A549 (cell line): Measurements from ENCODE around the gene PCDHA12. TPM values are rescaled to one million over a fixed set of nuclear protein-coding genes. Genes with fewer than 3 reads are reported as not detected.

Experiments used
- ATAC-seq, 2 experiments: fragments of 200-7000 bp in 1 of 2; fragments of >200 bp in 1 of 2; cut with Nextera tagmentation in 1 of 2; cut with Tn5 transposase in 1 of 2; 3 replicates each; pipeline versions ENCODE4 v1.8.0 to v1.9.1; 2018 to 2020; ENCODE audit warnings: mild to moderate bottlenecking in 1 of 2, moderate library complexity in 1 of 2
- CTCF ChIA-PET: fragments of 300-600 bp; sonication (Branson Sonifier 250); formaldehyde crosslinking; extraction: SDS; loops from one replicate; lab custom pipeline; 2021; ENCODE audit warnings: antibody characterized with exemption, inconsistent platforms; lab: Yijun Ruan, JAX
- POLR2A ChIA-PET: fragments of 350-600 bp; formaldehyde crosslinking; extraction: SDS; loops from one replicate; lab custom pipeline; 2021; ENCODE audit warnings: antibody characterized with exemption, inconsistent platforms; lab: Yijun Ruan, JAX
- DNase-seq, 2 experiments: peaks; one replicate each; pipeline versions ENCODE4 v3.0.0 to v3.0.0-alpha.2; 2011 to 2016; ENCODE audit warnings: low read depth in 1 of 2, low spot score in 1 of 2
- FAIRE-seq: peaks from 2 replicates; lab custom pipeline; 2011; peaks lifted over from hg19 to GRCh38; lab: Jason Lieb, UNC
- H3K27ac ChIP-seq, 2 experiments: fragments of >200 bp; sonication (Bioruptor Twin); formaldehyde crosslinking; 3 replicates each; pipeline ENCODE4 v1.5.1; 2016 to 2017
- H3K4me1 ChIP-seq: fragments of >200 bp; sonication (Bioruptor Twin); formaldehyde crosslinking; 3 replicates; pipeline ENCODE4 v1.6.1; 2016
- H3K4me2 ChIP-seq: fragments of >200 bp; sonication (Bioruptor Twin); formaldehyde crosslinking; 3 replicates; pipeline ENCODE4 v1.6.1; 2016
- H3K4me3 ChIP-seq: fragments of >200 bp; sonication (Bioruptor Twin); formaldehyde crosslinking; 3 replicates; pipeline ENCODE4 v1.5.1; 2016
- H3K9me3 ChIP-seq: fragments of >200 bp; sonication (Bioruptor Twin); formaldehyde crosslinking; 3 replicates; pipeline ENCODE4 v1.6.1; 2016
- ATOH8 ChIP-seq: fragments of 250-450 bp; sonication (Bioruptor Pico); IDR thresholded peaks from 2 replicates; pipeline ENCODE4 v1.5.0; 2020; ENCODE audit warnings: low read depth, mild to moderate bottlenecking, moderate library complexity
- CTCF ChIP-seq: fragments of >200 bp; sonication (Bioruptor Twin); formaldehyde crosslinking; IDR thresholded peaks from 3 replicates; pipeline ENCODE4 v1.5.1; 2016
- ELK1 ChIP-seq: fragments of 150-350 bp; IDR thresholded peaks from 2 replicates; pipeline ENCODE4 v1.6.1; 2014; ENCODE audit warnings: low read depth, mild to moderate bottlenecking, low read length
- ESRRA ChIP-seq: fragments of 150-350 bp; IDR thresholded peaks from 2 replicates; pipeline ENCODE4 v1.6.1; 2014; ENCODE audit warnings: mild to moderate bottlenecking, low read length, borderline replicate concordance
- FOSB ChIP-seq: fragments of 250-450 bp; sonication (Bioruptor Pico); IDR thresholded peaks from 2 replicates; pipeline ENCODE4 v1.5.0; 2020; ENCODE audit warnings: mild to moderate bottlenecking, moderate library complexity
- HEYL ChIP-seq: fragments of 250-450 bp; sonication (Bioruptor Pico); IDR thresholded peaks from 2 replicates; pipeline ENCODE4 v1.8.0; 2021; ENCODE audit warnings: mild to moderate bottlenecking, moderate library complexity
- HMGXB4 ChIP-seq: fragments of 250-450 bp; sonication (Bioruptor Pico); IDR thresholded peaks from 2 replicates; pipeline ENCODE4 v1.5.0; 2021; ENCODE audit warnings: mild to moderate bottlenecking, moderate library complexity, borderline replicate concordance
- JUN ChIP-seq, 2 experiments: fragments of >200 bp; sonication (Bioruptor Twin); formaldehyde crosslinking; IDR thresholded peaks; 2 replicates in 1 of 2; 3 replicates in 1 of 2; pipeline ENCODE4 v1.6.1; 2016 to 2017
- MAFK ChIP-seq: fragments of 450-650 bp; IDR thresholded peaks from 2 replicates; pipeline ENCODE4 v1.6.1; 2014; ENCODE audit not compliant: partially characterized antibody
- MAZ ChIP-seq: fragments of 150-350 bp; IDR thresholded peaks from 2 replicates; pipeline ENCODE4 v1.6.1; 2014; ENCODE audit warnings: antibody characterized with exemption, low read depth, low read length, borderline replicate concordance
- NFE2L2 ChIP-seq: fragments of 150-350 bp; conservative IDR thresholded peaks from 2 replicates; pipeline ENCODE4 v1.6.1; 2014; ENCODE audit warnings: low read length
- NPAS2 ChIP-seq: fragments of 250-450 bp; sonication (Bioruptor Pico); IDR thresholded peaks from 2 replicates; pipeline ENCODE4 v1.8.0; 2022; ENCODE audit warnings: mild to moderate bottlenecking, moderate library complexity, borderline replicate concordance
- NR3C1 ChIP-seq: fragments of >200 bp; sonication (Bioruptor Twin); formaldehyde crosslinking; IDR thresholded peaks from 3 replicates; pipeline ENCODE4 v1.6.1; 2017
- RAD21 ChIP-seq, 2 experiments: fragments of >200 bp in 1 of 2; sonication (Bioruptor Twin) in 1 of 2; formaldehyde crosslinking in 1 of 2; IDR thresholded peaks in 1 of 2; conservative IDR thresholded peaks in 1 of 2; 2 replicates in 1 of 2; 3 replicates in 1 of 2; pipeline ENCODE4 v1.6.1; 2012 to 2018; ENCODE audit warnings: inconsistent platforms in 1 of 2
- RCOR1 ChIP-seq: fragments of 150-350 bp; IDR thresholded peaks from 2 replicates; pipeline ENCODE4 v1.6.1; 2014; ENCODE audit warnings: antibody characterized with exemption, low read length, low read depth
- REST ChIP-seq: fragments of 200-600 bp; sonication (generic); IDR thresholded peaks from 2 replicates; pipeline ENCODE4 v1.6.1; 2016; ENCODE audit warnings: antibody characterized with exemption, mild to moderate bottlenecking, moderate library complexity
- TP53 ChIP-seq: fragments of 250-450 bp; sonication (Bioruptor Pico); IDR thresholded peaks from 2 replicates; pipeline ENCODE4 v1.5.0; 2021; ENCODE audit warnings: mild to moderate bottlenecking, moderate library complexity
- USF2 ChIP-seq: fragments of 450-650 bp; IDR thresholded peaks from 2 replicates; pipeline ENCODE4 v1.6.1; 2014; ENCODE audit warnings: antibody characterized with exemption
- ZC3H11A ChIP-seq: fragments of 450-650 bp; IDR thresholded peaks from 2 replicates; pipeline ENCODE4 v1.6.1; 2014; ENCODE audit warnings: antibody characterized with exemption, mild to moderate bottlenecking
- ZFP36 ChIP-seq: fragments of 450-650 bp; IDR thresholded peaks from 2 replicates; pipeline ENCODE4 v1.6.1; 2014; ENCODE audit warnings: borderline replicate concordance; ENCODE audit not compliant: partially characterized antibody
- WGBS: methylation state at CpG from one replicate; pipeline ENCODE4 v1.1.6; 2017; ENCODE audit errors: missing lambda C conversion rate; 5-methylcytosine and 5-hydroxymethylcytosine counted together
- polyA plus RNA-seq, 4 experiments: library from polyadenylated mRNA; depleted of rRNA in 3 of 4; stranded (reverse); fragments of >200 nt; fragmentation: RNase III in 1 of 4; extraction: RNeasy Plus Mini Kit Qiagen cat#74134 plus additional on column Dnase treatment in 1 of 4; gene quantifications; 2 replicates in 3 of 4; 3 replicates in 1 of 4; pipeline ENCODE4 v1.2.3, GENCODE V29; 2011 to 2017

The PCDHA12 gene
- polyA plus RNA-seq, 2 of the 4 experiments (the other 2 are of a cell fraction), result 2.5 to 2.9 TPM

- Histone ChIP-seq H3K27ac (no peak overlapping the region), H3K4me3 (no peak overlapping the region), H3K4me2 (no peak overlapping the region), H3K4me1 (no peaks in the 10 kb centered on the region), H3K9me3 (no peaks in the 10 kb centered on the region)
- CTCF ChIA-PET, result interaction anchor here (0.6 to 2.7 kb wide), 4 partner anchors 10 to 109 kb away, joined by 3 to 12 read pairs (median 3); partner anchors contain the start of genes PCDHA4 and PCDHAC1
- 21% methylated on average over 1 of the region's 1 CpG for WGBS
- ATAC-seq (no peak), FAIRE-seq (no peak), DNase-seq (no peak)
- POLR2A ChIA-PET, result no interaction called here
- no peak for TF ChIP-seq ESRRA
- TF ChIP-seq NPAS2 (CRISPR knock-in tag), result no peak
- no peak for TF ChIP-seq ELK1
- no peak for TF ChIP-seq HMGXB4
- TF ChIP-seq MAFK, result no peak
- TF ChIP-seq HEYL, result no peak
- no peak for TF ChIP-seq CTCF
- TF ChIP-seq ATOH8, result no peak
- no peak for TF ChIP-seq NFE2L2
- no peak for TF ChIP-seq NR3C1
- TF ChIP-seq USF2, result no peak
- no peak for TF ChIP-seq REST
- TF ChIP-seq ZC3H11A, result no peak
- no peak for TF ChIP-seq MAZ
- TF ChIP-seq TP53 (CRISPR knock-in tag), result no peak
- TF ChIP-seq JUN (IDR thresholded peaks at IDR 0.05), result no peak
- TF ChIP-seq RAD21 (conservative IDR thresholded peaks at IDR 0.05 in 1 of 2, IDR thresholded peaks at IDR 0.05 in 1 of 2), result no peak
- TF ChIP-seq ZFP36, result no peak
- TF ChIP-seq FOSB, result no peak
- TF ChIP-seq RCOR1, result no peak
Observed at GRCh38 chr5:140916325-140916724, 41.2 kb downstream of the PCDHA12 start.
